Loucy (cell line): ENCODE measurements around the gene PLCL2.
"Not testable (repeated sequence)": the region's sequence is repeated elsewhere in the genome, so short reads cannot be mapped to it uniquely, and the experiment has no call there.

Experiments used
- H2AFZ ChIP-seq: fragments of 200-600 bp; sonication (generic); 2 replicates; pipeline ENCODE4 v1.6.0; 2016; ENCODE audit warnings: antibody characterized with exemption, mild to moderate bottlenecking, low read length, moderate library complexity
- H3F3A ChIP-seq: fragments of 200-600 bp; 2 replicates; pipeline ENCODE4 v1.6.0; 2016; ENCODE audit warnings: antibody characterized with exemption, low read depth, mild to moderate bottlenecking
- H3K27me3 ChIP-seq: fragments of 200-600 bp; sonication (generic); 2 replicates; pipeline ENCODE4 v1.6.1; 2014; ENCODE audit warnings: low read length, mild to moderate bottlenecking; ENCODE audit not compliant: insufficient read depth, poor library complexity, severe bottlenecking
- H3K36me3 ChIP-seq: fragments of 200-600 bp; sonication (generic); 2 replicates; pipeline ENCODE4 v1.6.1; 2016; ENCODE audit warnings: low read length; ENCODE audit not compliant: insufficient read depth
- H3K4me1 ChIP-seq: fragments of 200-600 bp; sonication (generic); 2 replicates; pipeline ENCODE4 v1.5.1; 2014; ENCODE audit warnings: low read length, mild to moderate bottlenecking; ENCODE audit not compliant: insufficient read depth, poor library complexity, severe bottlenecking
- H3K4me2 ChIP-seq: fragments of 200-600 bp; sonication (generic); 2 replicates; pipeline ENCODE4 v1.6.0; 2014; ENCODE audit warnings: antibody characterized with exemption, low read length, low read depth, mild to moderate bottlenecking; ENCODE audit not compliant: poor library complexity, severe bottlenecking
- H3K4me3 ChIP-seq: fragments of 200-600 bp; sonication (generic); 2 replicates; pipeline ENCODE4 v1.5.1; 2014; ENCODE audit warnings: low read length, mild to moderate bottlenecking, mixed read lengths; ENCODE audit not compliant: poor library complexity, severe bottlenecking
- H3K79me2 ChIP-seq: fragments of 200-600 bp; sonication (generic); 2 replicates; pipeline ENCODE4 v1.6.1; 2014; ENCODE audit warnings: low read length; ENCODE audit not compliant: insufficient read depth
- H3K9ac ChIP-seq: fragments of 200-600 bp; sonication (generic); 2 replicates; pipeline ENCODE4 v1.6.0; 2014; ENCODE audit warnings: mild to moderate bottlenecking, low read depth, low read length, moderate library complexity; ENCODE audit not compliant: poor library complexity, severe bottlenecking
- H3K9me2 ChIP-seq: fragments of 200-600 bp; sonication (generic); replicated peaks from 2 replicates; pipeline ENCODE4 v1.6.1; 2016; ENCODE audit warnings: low read depth, low read length, mixed read lengths
- H3K9me3 ChIP-seq: fragments of 200-600 bp; sonication (generic); 2 replicates; pipeline ENCODE4 v1.6.1; 2014; ENCODE audit warnings: mild to moderate bottlenecking, antibody characterized with exemption, low read length, low read depth; ENCODE audit not compliant: insufficient read depth
- H4K20me1 ChIP-seq: fragments of 200-600 bp; sonication (generic); 2 replicates; pipeline ENCODE4 v1.6.0; 2014; ENCODE audit warnings: antibody characterized with exemption, low read length, mild to moderate bottlenecking; ENCODE audit not compliant: insufficient read depth, poor library complexity, severe bottlenecking
- EZH2phosphoT487 ChIP-seq: fragments of 200-600 bp; IDR thresholded peaks from 2 replicates; pipeline ENCODE4 v1.6.1; 2018; ENCODE audit warnings: antibody characterized with exemption, mild to moderate bottlenecking, moderate library complexity, borderline replicate concordance
- TF ChIP-seq, protein P1 (sequence below): fragments of 200-600 bp; sonication (generic); conservative IDR thresholded peaks from 2 replicates; pipeline ENCODE4 v1.5.1; 2014; ENCODE audit warnings: mild to moderate bottlenecking, antibody characterized with exemption, low read length

Gene PLCL2

DNA sequence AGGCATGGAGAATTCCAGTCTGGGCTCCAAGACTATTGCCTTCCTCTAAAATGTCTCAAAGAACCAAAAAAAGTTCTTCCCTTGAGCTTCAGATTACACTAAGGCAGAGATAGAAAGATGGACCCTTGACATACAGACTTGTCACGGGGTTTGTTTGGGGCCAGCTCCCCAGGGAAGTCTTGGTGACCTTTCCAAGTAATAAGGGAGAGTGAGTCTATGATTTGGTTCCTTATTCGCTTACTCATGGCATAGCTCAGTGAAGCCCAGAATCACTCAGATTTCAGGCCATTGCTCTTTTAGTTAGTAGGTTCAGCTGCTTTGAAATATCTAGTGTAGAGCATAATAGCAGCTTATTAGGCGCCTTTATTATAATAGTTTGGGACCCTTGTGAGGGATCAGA is 90.3 kb downstream of the PLCL2 start:
- Histone ChIP-seq H3K4me3 (no peak overlapping the region), H4K20me1 (no peaks in the 10 kb centered on the region), H3K9me2 (no peaks in the 10 kb centered on the region), H3F3A (no peaks in the 10 kb centered on the region), H3K79me2 (peaks cover 13% of the 10 kb centered on the region; the same call in 1 of the 2 replicates), H3K9me3 (no peaks in the 10 kb centered on the region; the same call in 1 of the 2 replicates), H3K27me3 (no peaks in the 10 kb centered on the region), H3K9ac (no peak overlapping the region), H2AFZ (no peak overlapping the region), H3K4me2 (no peak overlapping the region), H3K4me1 (no peaks in the 10 kb centered on the region), H3K36me3 (no peaks in the 10 kb centered on the region)
- TF ChIP-seq, protein P1, sequence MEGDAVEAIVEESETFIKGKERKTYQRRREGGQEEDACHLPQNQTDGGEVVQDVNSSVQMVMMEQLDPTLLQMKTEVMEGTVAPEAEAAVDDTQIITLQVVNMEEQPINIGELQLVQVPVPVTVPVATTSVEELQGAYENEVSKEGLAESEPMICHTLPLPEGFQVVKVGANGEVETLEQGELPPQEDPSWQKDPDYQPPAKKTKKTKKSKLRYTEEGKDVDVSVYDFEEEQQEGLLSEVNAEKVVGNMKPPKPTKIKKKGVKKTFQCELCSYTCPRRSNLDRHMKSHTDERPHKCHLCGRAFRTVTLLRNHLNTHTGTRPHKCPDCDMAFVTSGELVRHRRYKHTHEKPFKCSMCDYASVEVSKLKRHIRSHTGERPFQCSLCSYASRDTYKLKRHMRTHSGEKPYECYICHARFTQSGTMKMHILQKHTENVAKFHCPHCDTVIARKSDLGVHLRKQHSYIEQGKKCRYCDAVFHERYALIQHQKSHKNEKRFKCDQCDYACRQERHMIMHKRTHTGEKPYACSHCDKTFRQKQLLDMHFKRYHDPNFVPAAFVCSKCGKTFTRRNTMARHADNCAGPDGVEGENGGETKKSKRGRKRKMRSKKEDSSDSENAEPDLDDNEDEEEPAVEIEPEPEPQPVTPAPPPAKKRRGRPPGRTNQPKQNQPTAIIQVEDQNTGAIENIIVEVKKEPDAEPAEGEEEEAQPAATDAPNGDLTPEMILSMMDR: no peak
- no peak for TF ChIP-seq EZH2phosphoT487

DNA sequence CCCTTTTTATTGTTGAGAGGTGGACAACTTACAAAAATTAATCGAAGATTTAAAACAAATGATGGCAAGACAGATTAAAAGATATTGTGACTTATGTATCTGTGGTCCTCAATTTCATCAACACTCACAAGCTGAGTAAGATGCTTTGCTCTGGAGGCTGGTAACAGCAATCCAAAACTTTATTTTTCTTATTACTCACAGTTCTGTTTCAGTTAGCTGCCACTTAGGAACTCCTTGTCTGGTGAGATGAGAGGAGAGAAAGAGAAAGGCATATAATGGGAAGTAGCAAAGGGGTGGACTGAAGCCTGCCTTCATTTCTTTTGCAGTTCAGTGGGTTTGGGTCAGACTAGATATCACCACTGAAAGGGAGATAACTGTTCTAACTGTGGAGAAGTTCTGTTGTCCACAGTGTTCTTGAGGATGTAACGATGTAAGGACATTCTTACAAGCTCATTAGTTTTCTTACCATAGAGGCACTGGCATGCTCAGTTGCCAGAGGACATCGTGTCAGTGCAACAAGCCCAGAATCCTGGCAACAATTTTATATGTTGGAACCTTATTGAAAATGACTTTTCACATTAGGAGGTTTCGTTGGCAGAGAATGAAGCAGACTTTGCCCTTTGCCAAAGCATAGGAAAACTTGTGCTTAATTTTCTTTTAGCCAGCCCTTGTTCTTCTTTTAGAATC is 93.6 kb downstream of the PLCL2 start:
- H3K27me3 ChIP-seq: no peaks in the 10 kb centered on the region
- TF ChIP-seq, protein P1: no peak
- no peak for TF ChIP-seq EZH2phosphoT487
- H2AFZ ChIP-seq: no peak overlapping the region
- H3K36me3 ChIP-seq: no peaks in the 10 kb centered on the region
- no peaks in the 10 kb centered on the region for H3K4me1 ChIP-seq
- H3K9me2 ChIP-seq: no peaks in the 10 kb centered on the region
- no peaks in the 10 kb centered on the region for H3F3A ChIP-seq
- peaks cover 8% of the 10 kb centered on the region; the same call in 1 of the 2 replicates for H3K79me2 ChIP-seq
- no peaks in the 10 kb centered on the region for H4K20me1 ChIP-seq
- H3K9ac ChIP-seq: no peak overlapping the region
- H3K4me2 ChIP-seq: no peak overlapping the region
- H3K9me3 ChIP-seq: no peaks in the 10 kb centered on the region; the same call in 1 of the 2 replicates
- no peak overlapping the region for H3K4me3 ChIP-seq

- H3K4me1 ChIP-seq: no peaks in the 10 kb centered on the region
- TF ChIP-seq, protein P1: no peak
- no peak for TF ChIP-seq EZH2phosphoT487
- no peaks in the 10 kb centered on the region for H3F3A ChIP-seq
- H3K9ac ChIP-seq: no peak overlapping the region
- H3K36me3 ChIP-seq: no peaks in the 10 kb centered on the region
- H2AFZ ChIP-seq: no peak overlapping the region
- H3K4me3 ChIP-seq: no peak overlapping the region
- no peaks in the 10 kb centered on the region for H4K20me1 ChIP-seq
- no peaks in the 10 kb centered on the region for H3K27me3 ChIP-seq
- H3K9me2 ChIP-seq: no peaks in the 10 kb centered on the region
- H3K9me3 ChIP-seq: no peaks in the 10 kb centered on the region
- peaks cover 5% of the 10 kb centered on the region; the same call in 1 of the 2 replicates for H3K79me2 ChIP-seq
- no peak overlapping the region for H3K4me2 ChIP-seq
Measured at GRCh38 chr3:16978921-16979271, 94.1 kb downstream of the PLCL2 start.

- H3K9ac ChIP-seq, H2AFZ ChIP-seq, H3K4me3 ChIP-seq, H3K36me3 ChIP-seq, H3K9me2 ChIP-seq, H3K4me2 ChIP-seq, H3K4me1 ChIP-seq, H3K9me3 ChIP-seq, H3K27me3 ChIP-seq, H3K79me2 ChIP-seq, H3F3A ChIP-seq, H4K20me1 ChIP-seq: not testable (repeated sequence)
Measured at GRCh38 chr3:16979769-16980515, 95.2 kb downstream of the PLCL2 start.

DNA sequence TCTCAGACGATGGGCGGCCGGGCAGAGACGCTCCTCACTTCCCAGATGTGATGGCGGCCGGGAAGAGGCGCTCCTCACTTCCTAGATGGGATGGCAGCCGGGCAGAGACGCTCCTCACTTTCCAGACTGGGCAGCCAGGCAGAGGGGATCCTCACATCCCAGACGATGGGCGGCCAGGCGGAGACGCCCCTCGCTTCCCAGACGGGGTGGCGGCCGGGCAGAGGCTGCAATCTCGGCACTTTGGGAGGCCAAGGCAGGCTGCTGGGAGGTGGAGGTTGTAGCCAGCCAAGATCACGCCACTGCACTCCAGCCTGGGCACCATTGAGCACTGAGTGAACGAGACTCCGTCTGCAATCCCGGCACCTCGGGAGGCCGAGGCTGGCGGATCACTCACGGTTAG is 95.8 kb downstream of the PLCL2 start:
- H2AFZ ChIP-seq, H3K4me2 ChIP-seq, H3K9me3 ChIP-seq, H3K79me2 ChIP-seq, H3K27me3 ChIP-seq, H3K36me3 ChIP-seq, H3K9ac ChIP-seq, H3K9me2 ChIP-seq, H3K4me3 ChIP-seq, H3F3A ChIP-seq, H3K4me1 ChIP-seq, H4K20me1 ChIP-seq: not testable (repeated sequence)
